ENCODE results near the gene ZNF414.

ZNF414 gene

DNA sequence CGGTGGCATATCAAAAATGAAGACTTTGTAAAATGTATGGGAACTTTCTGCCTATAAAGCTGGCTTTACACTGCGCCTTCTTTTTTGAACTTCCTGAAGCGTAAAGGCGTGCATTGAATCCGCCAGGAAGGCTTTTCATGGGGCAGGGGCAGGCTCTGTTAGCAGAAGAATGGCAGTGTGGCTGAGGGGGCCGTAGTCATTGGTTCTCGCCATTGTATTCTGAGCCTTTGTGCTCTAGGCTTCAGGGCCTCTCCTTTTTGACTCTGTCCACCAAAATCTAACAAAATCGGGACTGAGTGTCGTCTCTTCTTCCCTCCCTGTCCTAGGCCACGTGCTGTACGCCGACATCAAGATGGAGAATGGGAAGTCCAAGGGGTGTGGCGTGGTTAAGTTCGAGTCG is 25.6 kb downstream of the ZNF414 start:
- TF ChIP-seq, protein P1, sequence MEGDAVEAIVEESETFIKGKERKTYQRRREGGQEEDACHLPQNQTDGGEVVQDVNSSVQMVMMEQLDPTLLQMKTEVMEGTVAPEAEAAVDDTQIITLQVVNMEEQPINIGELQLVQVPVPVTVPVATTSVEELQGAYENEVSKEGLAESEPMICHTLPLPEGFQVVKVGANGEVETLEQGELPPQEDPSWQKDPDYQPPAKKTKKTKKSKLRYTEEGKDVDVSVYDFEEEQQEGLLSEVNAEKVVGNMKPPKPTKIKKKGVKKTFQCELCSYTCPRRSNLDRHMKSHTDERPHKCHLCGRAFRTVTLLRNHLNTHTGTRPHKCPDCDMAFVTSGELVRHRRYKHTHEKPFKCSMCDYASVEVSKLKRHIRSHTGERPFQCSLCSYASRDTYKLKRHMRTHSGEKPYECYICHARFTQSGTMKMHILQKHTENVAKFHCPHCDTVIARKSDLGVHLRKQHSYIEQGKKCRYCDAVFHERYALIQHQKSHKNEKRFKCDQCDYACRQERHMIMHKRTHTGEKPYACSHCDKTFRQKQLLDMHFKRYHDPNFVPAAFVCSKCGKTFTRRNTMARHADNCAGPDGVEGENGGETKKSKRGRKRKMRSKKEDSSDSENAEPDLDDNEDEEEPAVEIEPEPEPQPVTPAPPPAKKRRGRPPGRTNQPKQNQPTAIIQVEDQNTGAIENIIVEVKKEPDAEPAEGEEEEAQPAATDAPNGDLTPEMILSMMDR (IDR thresholded peaks at IDR 0.05; ENCODE audit: control insufficient read depth, insufficient read depth, low read depth, low read length, missing control alignments), result no peak
- DNase-seq (ENCODE audit: low read depth), result no peak
- no peak overlapping the region for H3K4me3 ChIP-seq (ENCODE audit: control insufficient read depth, low read depth, low read length)

DNA sequence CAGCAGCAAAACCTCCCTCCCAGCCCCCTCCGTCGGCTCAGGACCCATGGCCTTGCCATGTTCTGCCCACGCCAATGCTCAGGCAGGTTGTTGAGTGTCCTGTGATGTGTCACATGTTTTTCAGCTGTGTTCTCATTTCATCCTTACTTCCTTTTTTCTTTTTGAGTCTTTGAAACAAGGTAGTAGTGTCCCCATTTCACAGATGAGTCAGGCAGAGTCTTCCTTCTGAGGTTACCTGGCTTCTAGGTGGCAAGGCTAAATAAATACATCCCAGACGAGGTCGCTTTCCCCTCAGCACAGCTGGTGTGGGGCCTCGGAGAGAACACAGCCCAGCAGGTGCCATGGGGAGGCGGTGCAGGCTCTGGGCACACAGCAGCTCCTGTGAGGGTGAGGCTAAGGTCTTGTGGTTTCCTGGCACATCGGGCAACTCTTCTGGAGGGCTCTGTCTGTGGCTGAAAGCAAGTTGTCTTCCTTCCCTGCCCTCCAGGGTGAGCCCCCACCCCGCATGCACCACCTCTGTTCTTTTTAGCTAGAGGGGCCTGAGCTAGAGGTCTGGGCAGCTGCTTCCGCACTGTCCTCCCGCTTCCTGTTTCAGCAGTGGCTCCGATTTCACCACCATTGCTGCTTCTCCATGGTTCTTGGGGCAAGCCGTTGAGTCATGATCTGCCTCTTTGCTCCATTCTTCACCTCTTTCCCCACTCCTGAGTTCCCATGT is 26.7 kb downstream of the ZNF414 start:
- no peak overlapping the region for H3K4me3 ChIP-seq (ENCODE audit: control insufficient read depth, low read depth, low read length)
- no peak for DNase-seq (ENCODE audit: low read depth)
- TF ChIP-seq, protein P1 (IDR thresholded peaks at IDR 0.05; ENCODE audit: control insufficient read depth, insufficient read depth, low read depth, low read length, missing control alignments), result no peak

GRCh38 chr19:8486661-8487136 is 27.3 kb downstream of the ZNF414 start:
- TF ChIP-seq, protein P1 (IDR thresholded peaks at IDR 0.05; ENCODE audit: control insufficient read depth, insufficient read depth, low read depth, low read length, missing control alignments), result no peak
- no peak overlapping the region for H3K4me3 ChIP-seq (ENCODE audit: control insufficient read depth, low read depth, low read length)
- DNase-seq (ENCODE audit: low read depth), result no peak

GRCh38 chr19:8485561-8486371 is 28.2 kb downstream of the ZNF414 start:
- DNase-seq (ENCODE audit: low read depth), result no peak
- TF ChIP-seq, protein P1 (IDR thresholded peaks at IDR 0.05; ENCODE audit: control insufficient read depth, insufficient read depth, low read depth, low read length, missing control alignments), result no peak
- no peak overlapping the region for H3K4me3 ChIP-seq (ENCODE audit: control insufficient read depth, low read depth, low read length)

- H3K4me3 ChIP-seq (ENCODE audit: control insufficient read depth, low read depth, low read length), result no peak overlapping the region
- TF ChIP-seq, protein P1 (IDR thresholded peaks at IDR 0.05; ENCODE audit: control insufficient read depth, insufficient read depth, low read depth, low read length, missing control alignments), result no peak
- no peak for DNase-seq (ENCODE audit: low read depth)
Observed at GRCh38 chr19:8484331-8484894, 29.6 kb downstream of the ZNF414 start.

DNA sequence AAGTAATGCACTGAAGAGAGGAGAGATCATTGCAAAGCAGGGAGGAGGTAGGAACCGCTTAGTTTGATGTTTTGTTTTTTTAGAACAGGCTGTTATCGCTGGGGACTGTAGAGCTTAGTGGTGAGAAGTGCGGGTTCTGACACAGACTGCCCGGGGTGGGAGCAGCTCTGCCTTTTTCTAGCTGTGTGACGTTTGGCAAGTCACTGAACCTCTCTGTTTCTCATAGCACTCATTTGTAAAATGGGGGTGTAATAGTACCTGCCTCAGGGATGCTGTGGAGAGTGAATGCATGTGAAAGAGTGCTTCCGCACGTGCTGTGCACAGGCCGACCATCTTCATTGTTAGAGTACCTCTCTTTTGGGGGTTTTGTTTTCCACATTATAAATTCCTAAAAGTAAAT is 30.8 kb downstream of the ZNF414 start:
- no peak overlapping the region for H3K4me3 ChIP-seq (ENCODE audit: control insufficient read depth, low read depth, low read length)
- DNase-seq (ENCODE audit: low read depth), result no peak
- TF ChIP-seq, protein P1 (IDR thresholded peaks at IDR 0.05; ENCODE audit: control insufficient read depth, insufficient read depth, low read depth, low read length, missing control alignments), result no peak

Data from AG09309 (cell line).